Panc1 (cell line): ENCODE measurements around the gene CTXN1. TPM values are rescaled to one million over a fixed set of nuclear protein-coding genes. Genes with fewer than 3 reads are reported as not detected.
A peak's percentile ranks its signal among the peaks of the same experiment; 100 is the strongest.

ENCODE experiments used
- ATAC-seq: fragments of 200-7000 bp; cut with Tn5 transposase; 2 replicates; pipeline ENCODE4 v1.9.1; 2020; ENCODE audit warnings: mild to moderate bottlenecking, moderate library complexity
- BruUV-seq: library from RNA; stranded (reverse); fragments of 400-500 nt; replicated peaks from 2 replicates; lab custom pipeline; 2021; lab: Mats Ljungman, UMichigan
- CTCF ChIA-PET: fragments of 300-600 bp; sonication (Branson Sonifier 250); formaldehyde crosslinking; loops from one replicate; lab custom pipeline; 2022; ENCODE audit warnings: antibody characterized with exemption; lab: Charles Lee
- POLR2A ChIA-PET: fragments of 300-600 bp; sonication (Branson Sonifier 250); formaldehyde crosslinking; loops from one replicate; lab custom pipeline; 2022; ENCODE audit warnings: antibody characterized with exemption; lab: Charles Lee
- DNase-seq: peaks from one replicate; pipeline ENCODE4 v3.0.0-alpha.2; 2010; ENCODE audit warnings: low read depth, low spot score
- H3K27ac ChIP-seq: 2 replicates; pipeline ENCODE4 v1.5.1; 2011; ENCODE audit warnings: mild to moderate bottlenecking, low read length, inconsistent platforms
- H3K27me3 ChIP-seq: fragments of 200-500 bp; sonication (Bioruptor generic); 2 replicates; pipeline ENCODE4 v1.6.0; 2014; ENCODE audit warnings: low read length, inconsistent platforms; ENCODE audit not compliant: control insufficient read depth, insufficient read depth
- H3K36me3 ChIP-seq: fragments of 200-500 bp; sonication (Bioruptor generic); 2 replicates; pipeline ENCODE4 v1.5.1; 2014; ENCODE audit warnings: inconsistent platforms, mild to moderate bottlenecking, low read length, moderate library complexity; ENCODE audit not compliant: control insufficient read depth, insufficient read depth
- H3K4me1 ChIP-seq: 2 replicates; pipeline ENCODE4 v1.5.1; 2011; ENCODE audit warnings: inconsistent platforms, mild to moderate bottlenecking, low read length, moderate library complexity; ENCODE audit not compliant: control insufficient read depth, insufficient read depth
- H3K4me3 ChIP-seq, 2 experiments: 2 replicates each; pipeline ENCODE4 v1.5.1; 2011 to 2012; ENCODE audit warnings: low read depth in 2 of 2, low read length in 2 of 2, mild to moderate bottlenecking in 2 of 2, inconsistent platforms in 1 of 2, moderate library complexity in 1 of 2
- H3K9me3 ChIP-seq: fragments of 200-500 bp; sonication (Bioruptor generic); 2 replicates; pipeline ENCODE4 v1.5.1; 2014; ENCODE audit warnings: low read depth, mild to moderate bottlenecking, inconsistent platforms, low read length, moderate library complexity; ENCODE audit not compliant: control insufficient read depth, insufficient read depth
- CTCF ChIP-seq: fragments of 450-650 bp; IDR thresholded peaks from 2 replicates; pipeline ENCODE4 v1.5.1; 2017; ENCODE audit warnings: mild to moderate bottlenecking
- POLR2AphosphoS5 ChIP-seq: IDR thresholded peaks from 2 replicates; pipeline ENCODE4 v1.6.1; 2012; ENCODE audit warnings: mild to moderate bottlenecking, low read depth, low read length, moderate library complexity
- REST ChIP-seq, 2 experiments: IDR thresholded peaks; 2 replicates each; pipeline ENCODE4 v1.6.1; 2011 to 2012; ENCODE audit warnings: low read depth in 2 of 2, control low read depth in 1 of 2, low read length in 1 of 2, mild to moderate bottlenecking in 1 of 2, moderate library complexity in 1 of 2; ENCODE audit not compliant: insufficient read depth in 1 of 2
- SIN3A ChIP-seq: IDR thresholded peaks from 2 replicates; pipeline ENCODE4 v1.6.1; 2012; ENCODE audit warnings: low read depth, mild to moderate bottlenecking, low read length, moderate library complexity, borderline replicate concordance; ENCODE audit not compliant: insufficient read depth
- TCF7L2 ChIP-seq: IDR thresholded peaks from 2 replicates; pipeline ENCODE4 v1.6.1; 2011; ENCODE audit warnings: mild to moderate bottlenecking, low read depth, low read length, inconsistent platforms
- in situ Hi-C: cut with HindIII; loops from 2 replicates; pipeline ENCODE4 v1.10.0; 2016; ENCODE audit warnings: low sequenced_read_pairs, low pct_unique_long_range_greater_than_20kb
- intact Hi-C: fragments of 100-400 bp; cut with micrococcal nuclease; formaldehyde crosslinking; loops from one replicate; pipeline ENCODE4 v1.10.0; 2022; ENCODE audit not compliant: unreplicated experiment
- total RNA-seq: library from RNA; stranded (reverse); gene quantifications from one replicate; pipeline ENCODE4 v1.2.1, GENCODE V29; 2021; ENCODE audit not compliant: unreplicated experiment

The CTXN1 gene
- total RNA-seq, 1 experiment from 2014 or later = 89.4 TPM

DNA sequence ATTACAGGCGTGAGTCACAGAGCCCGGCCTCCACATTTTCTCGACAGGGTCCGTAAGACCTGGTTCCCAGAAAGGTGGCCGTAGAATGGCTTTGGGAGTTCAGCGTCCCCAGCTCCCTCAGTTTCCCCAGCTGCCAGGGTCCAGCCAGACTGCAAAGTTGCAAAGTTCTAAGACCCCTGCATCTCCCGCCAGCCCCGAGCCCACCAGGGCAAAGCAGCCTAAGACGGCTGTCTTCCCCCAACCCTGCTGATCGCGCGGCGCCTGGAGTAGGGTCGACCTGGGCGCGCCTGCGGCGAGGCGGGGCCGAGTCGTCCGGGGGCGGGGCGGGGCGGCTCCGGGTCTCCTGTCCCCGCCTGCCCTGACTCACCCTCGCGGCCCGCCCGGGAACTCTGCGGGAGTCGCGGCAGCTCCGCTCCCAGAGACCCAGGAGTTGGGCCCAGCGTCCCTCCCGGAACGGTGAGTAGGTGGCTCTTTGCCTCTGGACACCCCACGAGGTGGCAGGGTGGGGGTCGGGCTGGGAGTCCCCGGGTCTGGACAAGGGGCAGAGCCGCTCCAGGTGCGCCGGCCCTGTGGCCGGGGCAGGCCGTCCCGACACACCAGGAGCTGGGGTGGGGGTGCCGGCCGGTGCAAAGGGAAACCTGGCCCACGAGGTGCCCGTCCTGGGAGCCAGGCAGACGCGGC lies 37.6 kb downstream of the CTXN1 start, which contains the start of gene LRRC8E:
Gene LRRC8E, plus strand, starts transcription at position 366 of the 681 bp plus-strand sequence. CDS start 7,094 bp downstream, outside the sequence.
- H3K27me3 ChIP-seq = no peaks in the 10 kb centered on the region
- in situ Hi-C loops = no loop called here

GRCh38 chr19:7887408-7888144 lies 38.4 kb downstream of the CTXN1 start:
- DNase-seq (no peak), ATAC-seq (no peak)
- Histone ChIP-seq H3K4me1 (no peaks in the 10 kb centered on the region), H3K27ac (no peak overlapping the region), H3K4me3 (peak overlapping the region; percentile 45 to 46), H3K9me3 (no peaks in the 10 kb centered on the region), H3K36me3 (peaks cover 3% of the 10 kb centered on the region; the same call in 1 of the 2 replicates), H3K27me3 (no peaks in the 10 kb centered on the region)
- in situ Hi-C loops = no loop called here
- ChIA-PET CTCF (no interaction called here), POLR2A (interaction anchor here (0.6 to 0.7 kb wide), 2 partner anchors 26 to 59 kb away, joined by 3 to 5 read pairs; no protein-coding TSS in a partner anchor)
- intact Hi-C loops = no loop called here
- TF ChIP-seq CTCF (no peak), TCF7L2 (no peak), POLR2AphosphoS5 (no peak), REST (IDR thresholded peaks at IDR 0.05; ENCODE audit: insufficient read depth in 1 of 2, low read depth in 2 of 2, low read length in 1 of 2) (no peak), SIN3A (no peak)
- no TSS peak for BruUV-seq

More for the DNA sequence above, 37.6 kb downstream of the CTXN1 start, which contains the start of gene LRRC8E:
- DNase-seq (no peak), ATAC-seq (peak; percentile 97)
- Histone ChIP-seq H3K9me3 (no peaks in the 10 kb centered on the region), H3K4me1 (no peaks in the 10 kb centered on the region), H3K36me3 (peaks cover 3% of the 10 kb centered on the region; the same call in 1 of the 2 replicates), H3K27ac (peak within 1 kb of the TSS; percentile 59), H3K4me3 (peak within 1 kb of the TSS; percentile 45 to 46)
- POLR2A ChIA-PET = interaction anchor here (0.7 kb wide), 1 partner anchor 27 kb away, joined by 3 read pairs; no protein-coding TSS in a partner anchor
- CTCF ChIA-PET = no interaction called here
- intact Hi-C loops = no loop called here
- BruUV-seq = no TSS peak
- no peak for TF ChIP-seq REST (IDR thresholded peaks at IDR 0.05; ENCODE audit: insufficient read depth in 1 of 2, low read depth in 2 of 2, low read length in 1 of 2)
- TF ChIP-seq POLR2AphosphoS5 = 0 out of 2 replicates have a peak, but pooled peaks have one; percentile 26
